Upper lobe of left lung (tissue), 6 donors: ENCODE data around the gene SMIM43. TPM values are rescaled to one million over a fixed set of nuclear protein-coding genes. Genes with fewer than 3 reads are reported as not detected.

ENCODE experiments used
- ATAC-seq, 2 donors: fragments of 200-7000 bp; cut with Tn5 transposase; one replicate each; pipeline ENCODE4 v1.9.1; 2022; ENCODE audit warnings: mild to moderate bottlenecking in 2 of 2, moderate library complexity in 2 of 2; ENCODE audit not compliant: low FRiP score in 2 of 2
- DNase-seq, 2 donors: peaks; one replicate each; pipeline ENCODE4 v3.0.0-alpha.2; 2019 to 2020
- H3K27ac ChIP-seq, 4 donors: fragments of 200-600 bp; sonication (generic); one replicate each; pipeline ENCODE4 v1.5.1; 2016 to 2019
- H3K27me3 ChIP-seq, 4 donors: fragments of 200-600 bp; sonication (generic); one replicate each; pipeline ENCODE4 v1.5.1; 2017 to 2019
- H3K36me3 ChIP-seq, 4 donors: fragments of 200-600 bp; sonication (generic); one replicate each; pipeline ENCODE4 v1.5.1; 2016 to 2019
- H3K4me1 ChIP-seq, 4 donors: fragments of 200-600 bp; sonication (generic); one replicate each; pipeline ENCODE4 v1.5.1; 2018 to 2019
- H3K4me3 ChIP-seq, 4 donors: fragments of 200-600 bp; sonication (generic); one replicate each; pipeline ENCODE4 v1.5.1; 2017 to 2019; ENCODE audit warnings: mild to moderate bottlenecking in 2 of 4, moderate library complexity in 1 of 4
- H3K9me3 ChIP-seq, 4 donors: fragments of 200-600 bp; sonication (generic); one replicate each; pipeline ENCODE4 v1.5.1; 2018 to 2019
- EP300 ChIP-seq, 4 donors: sonication (generic); formaldehyde crosslinking; IDR thresholded peaks; one replicate each; pipeline ENCODE4 v1.5.1; 2017; ENCODE audit warnings: antibody characterized with exemption in 4 of 4, control low read depth in 2 of 4
- POLR2A ChIP-seq, 4 donors: fragments of 450-650 bp; IDR thresholded peaks; one replicate each; pipeline ENCODE4 v1.5.1; 2016 to 2017; ENCODE audit warnings: antibody characterized with exemption in 4 of 4, mild to moderate bottlenecking in 2 of 4
- POLR2AphosphoS5 ChIP-seq, 2 donors: sonication (generic); formaldehyde crosslinking; IDR thresholded peaks; one replicate each; pipeline ENCODE4 v1.5.1; 2017; ENCODE audit warnings: antibody characterized with exemption in 2 of 2
- WGBS, 2 donors: methylation state at CpG; one replicate each; pipeline ENCODE4 v1.1.5; 2017 to 2018; 5-methylcytosine and 5-hydroxymethylcytosine counted together
- total RNA-seq, 6 donors: library from RNA; depleted of rRNA in 4 of 6; stranded (reverse); fragments of >200 nt in 4 of 6; gene quantifications; one replicate each; pipeline versions ENCODE4 v1.1.0 to v1.2.1, GENCODE V29; 2016 to 2021
- TF ChIP-seq, protein P1 (sequence below), 6 experiments: fragments of 450-650 bp in 4 of 6; fragments of 200-600 bp in 2 of 6; sonication (generic) in 2 of 6; IDR thresholded peaks; one replicate each; pipeline ENCODE4 v1.5.1; 2016 to 2019; ENCODE audit warnings: antibody characterized with exemption in 6 of 6
- donor health status: DM: no; HTN: no; CAD: no; lungs with moderate emphysema.
- donor health status: DM: no; HTN: yes; CAD: no; lungs with severe emphysema.

Gene SMIM43
- total RNA-seq, 6 donors from 2014 or later: not detected

DNA sequence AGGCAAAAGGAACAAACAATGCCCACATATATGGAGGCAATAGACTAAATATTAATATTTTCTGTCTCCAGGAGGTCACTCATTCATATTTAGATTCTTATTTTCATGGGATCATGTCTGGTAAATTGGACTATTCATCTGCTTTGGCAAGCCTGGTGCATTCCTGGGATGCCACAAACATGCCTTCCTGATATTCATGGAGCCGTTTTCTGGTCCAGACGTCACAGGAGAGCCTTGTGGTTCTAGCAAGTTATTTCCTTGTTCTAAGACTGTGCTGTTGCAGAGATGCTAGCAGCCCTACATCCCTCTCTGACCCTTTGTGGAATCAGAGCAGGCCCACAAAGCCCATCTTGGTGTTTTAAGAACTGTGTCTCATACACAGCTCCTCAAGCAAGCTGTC, 20.0 kb upstream of the SMIM43 start:
- DNase-seq: no peak
- H3K36me3 ChIP-seq: no peaks in the 10 kb centered on the region
- ATAC-seq: peak in 1 of 2 donors; percentile 55
- 17 to 41% methylated on average over 2 of the region's 2 CpGs for WGBS, 2 donors
- TF ChIP-seq EP300 (IDR thresholded peaks at IDR 0.05) (no peak), POLR2A (IDR thresholded peaks at IDR 0.05) (no peak), POLR2AphosphoS5 (IDR thresholded peaks at IDR 0.05) (no peak)
- TF ChIP-seq, protein P1, sequence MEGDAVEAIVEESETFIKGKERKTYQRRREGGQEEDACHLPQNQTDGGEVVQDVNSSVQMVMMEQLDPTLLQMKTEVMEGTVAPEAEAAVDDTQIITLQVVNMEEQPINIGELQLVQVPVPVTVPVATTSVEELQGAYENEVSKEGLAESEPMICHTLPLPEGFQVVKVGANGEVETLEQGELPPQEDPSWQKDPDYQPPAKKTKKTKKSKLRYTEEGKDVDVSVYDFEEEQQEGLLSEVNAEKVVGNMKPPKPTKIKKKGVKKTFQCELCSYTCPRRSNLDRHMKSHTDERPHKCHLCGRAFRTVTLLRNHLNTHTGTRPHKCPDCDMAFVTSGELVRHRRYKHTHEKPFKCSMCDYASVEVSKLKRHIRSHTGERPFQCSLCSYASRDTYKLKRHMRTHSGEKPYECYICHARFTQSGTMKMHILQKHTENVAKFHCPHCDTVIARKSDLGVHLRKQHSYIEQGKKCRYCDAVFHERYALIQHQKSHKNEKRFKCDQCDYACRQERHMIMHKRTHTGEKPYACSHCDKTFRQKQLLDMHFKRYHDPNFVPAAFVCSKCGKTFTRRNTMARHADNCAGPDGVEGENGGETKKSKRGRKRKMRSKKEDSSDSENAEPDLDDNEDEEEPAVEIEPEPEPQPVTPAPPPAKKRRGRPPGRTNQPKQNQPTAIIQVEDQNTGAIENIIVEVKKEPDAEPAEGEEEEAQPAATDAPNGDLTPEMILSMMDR (IDR thresholded peaks at IDR 0.05): no peak
- peaks cover 0 to 4% (median 0%) of the 10 kb centered on the region in 4 donors for H3K9me3 ChIP-seq
- no peaks in the 10 kb centered on the region for H3K4me1 ChIP-seq
- no peak overlapping the region for H3K4me3 ChIP-seq
- no peaks in the 10 kb centered on the region for H3K27me3 ChIP-seq
- no peak overlapping the region for H3K27ac ChIP-seq

DNA sequence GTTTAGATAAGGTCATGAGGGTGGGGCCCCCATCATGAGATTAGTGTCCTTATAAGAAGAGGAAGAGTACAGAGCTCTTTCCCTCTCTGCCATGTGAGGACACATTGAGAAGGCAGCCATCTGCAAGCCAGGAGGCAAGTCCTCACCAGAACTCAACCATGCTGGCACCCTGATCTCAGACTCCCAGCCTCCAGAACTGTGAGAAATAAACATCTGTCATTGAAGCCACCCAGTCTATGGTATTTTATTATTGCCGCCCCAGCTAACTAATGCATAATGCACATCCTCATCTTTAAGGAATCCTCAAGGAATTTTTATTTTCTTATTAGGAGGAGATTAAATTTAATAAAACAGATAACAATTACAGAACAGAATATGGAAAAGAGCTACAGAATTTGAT, 19.4 kb upstream of the SMIM43 start:
- no peak for TF ChIP-seq EP300 (IDR thresholded peaks at IDR 0.05)
- TF ChIP-seq, protein P1 (IDR thresholded peaks at IDR 0.05): no peak
- TF ChIP-seq POLR2AphosphoS5 (IDR thresholded peaks at IDR 0.05): no peak
- TF ChIP-seq POLR2A (IDR thresholded peaks at IDR 0.05): no peak
- H3K27ac ChIP-seq: no peak overlapping the region
- peaks cover 0 to 4% (median 0%) of the 10 kb centered on the region in 4 donors for H3K9me3 ChIP-seq
- ATAC-seq (no peak), DNase-seq (no peak)
- H3K4me3 ChIP-seq: no peak overlapping the region
- no peaks in the 10 kb centered on the region for H3K27me3 ChIP-seq
- H3K36me3 ChIP-seq: no peaks in the 10 kb centered on the region
- H3K4me1 ChIP-seq: no peaks in the 10 kb centered on the region
- WGBS, 2 donors: 96 to 100% methylated on average over 1 of the region's 1 CpG

DNA sequence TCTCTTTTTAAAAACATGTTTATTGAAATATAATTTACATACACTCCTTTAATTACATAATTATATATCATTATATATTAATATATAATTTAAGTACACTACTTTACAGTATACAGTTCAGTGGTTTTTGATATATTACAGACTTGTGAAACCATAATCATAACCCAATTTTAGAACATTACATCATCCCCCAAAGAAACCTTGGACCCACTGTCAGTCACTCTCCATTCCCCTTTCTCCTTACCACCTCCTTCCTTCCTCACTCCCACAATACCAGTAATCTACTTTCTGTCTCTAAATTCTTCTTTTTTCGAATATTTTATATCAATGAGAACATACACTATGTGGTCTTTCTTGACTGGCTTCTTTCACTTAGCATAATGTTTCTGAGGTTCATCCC, 18.2 kb upstream of the SMIM43 start:
- Histone ChIP-seq H3K27ac (no peak overlapping the region), H3K4me1 (no peaks in the 10 kb centered on the region), H3K9me3 (peaks cover 0 to 4% (median 0%) of the 10 kb centered on the region in 4 donors), H3K4me3 (no peak overlapping the region), H3K36me3 (no peaks in the 10 kb centered on the region), H3K27me3 (no peaks in the 10 kb centered on the region)
- no peak for DNase-seq
- WGBS, 2 donors: 62 to 70% methylated on average over 1 of the region's 1 CpG
- ATAC-seq: no peak
- TF ChIP-seq, protein P1 (IDR thresholded peaks at IDR 0.05): no peak
- TF ChIP-seq POLR2AphosphoS5 (IDR thresholded peaks at IDR 0.05): no peak
- no peak for TF ChIP-seq EP300 (IDR thresholded peaks at IDR 0.05)
- no peak for TF ChIP-seq POLR2A (IDR thresholded peaks at IDR 0.05)

DNA sequence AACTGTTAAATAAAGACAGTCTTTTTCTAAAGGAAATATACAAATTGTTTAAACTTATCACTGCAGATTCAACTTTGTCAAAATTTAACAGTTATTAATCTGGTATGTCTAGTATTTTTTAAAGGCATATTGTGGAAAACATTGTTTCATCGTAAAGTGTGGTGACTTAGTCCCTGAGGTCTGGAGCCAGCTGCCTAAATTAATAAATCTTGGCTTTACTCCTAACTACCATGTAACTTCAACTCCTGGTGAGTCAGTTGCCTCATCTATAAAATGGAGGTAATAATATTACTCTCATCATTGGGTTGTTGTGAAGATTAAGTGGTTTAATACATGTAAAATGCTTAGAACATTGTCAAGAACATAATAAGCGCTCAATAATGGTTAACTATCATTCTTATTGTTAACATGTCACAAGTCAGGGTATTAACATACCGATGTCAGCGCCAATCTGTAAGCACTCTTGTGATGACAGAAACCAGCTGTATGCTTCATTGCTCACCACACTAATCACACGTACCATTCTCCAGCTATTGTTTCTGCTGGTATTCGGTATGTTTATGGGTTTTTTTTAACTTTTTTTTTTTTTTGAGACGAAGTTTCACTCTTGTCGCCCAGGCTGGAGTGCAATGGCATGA, 14.1 kb upstream of the SMIM43 start:
- WGBS, 2 donors: 73 to 74% methylated on average over 8 of the region's 8 CpGs
- DNase-seq (no peak), ATAC-seq (no peak)
- TF ChIP-seq, protein P1 (IDR thresholded peaks at IDR 0.05): no peak
- Histone ChIP-seq H3K27me3 (no peaks in the 10 kb centered on the region), H3K27ac (no peak overlapping the region), H3K36me3 (no peaks in the 10 kb centered on the region), H3K4me1 (no peaks in the 10 kb centered on the region), H3K4me3 (no peak overlapping the region), H3K9me3 (no peaks in the 10 kb centered on the region)

DNA sequence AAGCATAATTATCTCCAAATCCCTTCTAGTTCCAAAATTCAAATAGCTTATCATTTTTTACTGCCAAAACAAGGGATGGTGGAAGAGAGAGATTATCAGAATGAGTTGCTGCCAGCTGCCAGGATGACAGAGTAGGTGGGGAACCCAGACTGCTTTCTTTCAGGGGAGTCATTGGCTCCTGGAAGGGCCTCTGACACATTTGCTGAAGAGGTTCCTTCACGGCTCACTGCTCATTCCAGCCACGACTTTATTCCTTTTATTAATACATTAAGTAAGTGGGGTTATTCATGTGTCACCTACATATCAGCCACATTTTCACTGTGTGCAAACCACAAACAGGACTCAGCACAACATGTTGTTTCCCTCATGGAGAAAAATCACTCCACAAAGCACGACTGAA, 12.7 kb upstream of the SMIM43 start:
- WGBS, 2 donors: 30 to 52% methylated on average over 3 of the region's 3 CpGs
- H3K27ac ChIP-seq: no peak overlapping the region
- no peaks in the 10 kb centered on the region for H3K4me1 ChIP-seq
- no peaks in the 10 kb centered on the region for H3K36me3 ChIP-seq
- DNase-seq (no peak), ATAC-seq (no peak)
- no peaks in the 10 kb centered on the region for H3K27me3 ChIP-seq
- no peaks in the 10 kb centered on the region for H3K9me3 ChIP-seq
- TF ChIP-seq, protein P1 (IDR thresholded peaks at IDR 0.05): no peak
- TF ChIP-seq POLR2AphosphoS5 (IDR thresholded peaks at IDR 0.05): no peak
- H3K4me3 ChIP-seq: no peak overlapping the region
